ENCODE measurements around the gene VAPA. TPM values are rescaled to one million over a fixed set of nuclear protein-coding genes. Genes with fewer than 3 reads are reported as not detected.
A peak's percentile ranks its signal among the peaks of the same experiment; 100 is the strongest.

VAPA gene
- total RNA-seq, 3 donors from 2014 or later, result 240 to 333 (median 273) TPM

DNA sequence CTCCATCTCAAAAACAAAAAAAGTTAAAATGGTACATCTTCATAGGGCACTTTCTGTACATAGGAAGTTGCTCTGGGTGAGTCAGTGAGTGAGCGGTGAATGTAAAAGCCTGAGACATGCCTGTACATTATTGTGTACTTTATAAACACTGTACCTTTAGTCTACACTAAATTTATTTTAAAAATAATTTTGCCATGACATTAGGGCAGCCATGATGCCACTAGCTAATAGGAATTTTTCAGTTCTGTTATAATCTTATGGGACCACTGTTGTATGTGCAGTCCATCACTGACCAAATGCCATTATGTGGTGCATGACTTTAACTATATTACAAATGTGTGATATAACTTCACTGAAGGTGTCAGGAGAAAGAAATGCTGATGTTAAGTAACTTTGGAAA, 39.1 kb upstream of the VAPA start:
- Histone ChIP-seq H3K9me3 (no peaks in the 10 kb centered on the region), H3K36me3 (ENCODE audit: low read depth) (no peaks in the 10 kb centered on the region), H3K4me3 (no peak overlapping the region), H3K4me1 (ENCODE audit: low read depth) (peaks cover 5% of the 10 kb centered on the region)
- DNase-seq (no peak), ATAC-seq (no peak)
- intact Hi-C loops (cut with DNase I, micrococcal nuclease), result no loop called here
- TF ChIP-seq, protein P1, sequence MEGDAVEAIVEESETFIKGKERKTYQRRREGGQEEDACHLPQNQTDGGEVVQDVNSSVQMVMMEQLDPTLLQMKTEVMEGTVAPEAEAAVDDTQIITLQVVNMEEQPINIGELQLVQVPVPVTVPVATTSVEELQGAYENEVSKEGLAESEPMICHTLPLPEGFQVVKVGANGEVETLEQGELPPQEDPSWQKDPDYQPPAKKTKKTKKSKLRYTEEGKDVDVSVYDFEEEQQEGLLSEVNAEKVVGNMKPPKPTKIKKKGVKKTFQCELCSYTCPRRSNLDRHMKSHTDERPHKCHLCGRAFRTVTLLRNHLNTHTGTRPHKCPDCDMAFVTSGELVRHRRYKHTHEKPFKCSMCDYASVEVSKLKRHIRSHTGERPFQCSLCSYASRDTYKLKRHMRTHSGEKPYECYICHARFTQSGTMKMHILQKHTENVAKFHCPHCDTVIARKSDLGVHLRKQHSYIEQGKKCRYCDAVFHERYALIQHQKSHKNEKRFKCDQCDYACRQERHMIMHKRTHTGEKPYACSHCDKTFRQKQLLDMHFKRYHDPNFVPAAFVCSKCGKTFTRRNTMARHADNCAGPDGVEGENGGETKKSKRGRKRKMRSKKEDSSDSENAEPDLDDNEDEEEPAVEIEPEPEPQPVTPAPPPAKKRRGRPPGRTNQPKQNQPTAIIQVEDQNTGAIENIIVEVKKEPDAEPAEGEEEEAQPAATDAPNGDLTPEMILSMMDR (IDR thresholded peaks at IDR 0.05), result no peak

DNA sequence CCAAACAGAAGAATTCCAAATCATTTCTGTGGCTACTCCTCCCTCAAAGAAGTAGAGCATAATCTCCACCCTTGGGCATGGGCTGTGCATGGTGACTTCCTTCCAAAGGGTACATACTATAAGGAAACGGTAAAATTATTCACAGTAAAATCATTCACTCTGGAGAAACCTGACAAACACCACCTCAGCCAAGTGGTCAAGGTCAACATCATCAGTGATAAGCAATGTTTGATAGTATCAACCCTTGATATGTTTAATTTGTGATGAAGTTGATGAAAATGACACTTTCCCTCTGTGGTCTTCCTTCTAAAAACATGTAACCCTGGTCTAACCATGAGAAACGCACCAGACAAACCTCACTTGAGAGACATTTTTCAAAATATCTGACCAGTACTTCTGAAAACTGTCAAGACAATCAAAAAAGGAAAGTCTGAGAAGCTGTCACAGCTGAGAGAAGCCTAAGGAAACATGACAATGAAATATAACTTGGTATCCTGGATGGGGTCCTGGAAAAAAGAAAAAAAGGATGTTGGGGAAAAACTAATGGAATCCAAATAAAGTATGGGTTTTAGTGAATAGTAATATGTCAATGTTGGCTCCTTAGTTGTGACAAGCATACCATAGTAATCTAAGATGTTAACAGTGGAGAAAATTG, 37.5 kb upstream of the VAPA start:
- Histone ChIP-seq H3K9me3 (no peaks in the 10 kb centered on the region), H3K4me1 (ENCODE audit: low read depth) (no peaks in the 10 kb centered on the region), H3K4me3 (no peak overlapping the region), H3K36me3 (ENCODE audit: low read depth) (no peaks in the 10 kb centered on the region)
- intact Hi-C loops (cut with DNase I, micrococcal nuclease), result no loop called here
- ATAC-seq, result peak; percentile 61
- TF ChIP-seq, protein P1 (IDR thresholded peaks at IDR 0.05), result no peak
- no peak for DNase-seq

DNA sequence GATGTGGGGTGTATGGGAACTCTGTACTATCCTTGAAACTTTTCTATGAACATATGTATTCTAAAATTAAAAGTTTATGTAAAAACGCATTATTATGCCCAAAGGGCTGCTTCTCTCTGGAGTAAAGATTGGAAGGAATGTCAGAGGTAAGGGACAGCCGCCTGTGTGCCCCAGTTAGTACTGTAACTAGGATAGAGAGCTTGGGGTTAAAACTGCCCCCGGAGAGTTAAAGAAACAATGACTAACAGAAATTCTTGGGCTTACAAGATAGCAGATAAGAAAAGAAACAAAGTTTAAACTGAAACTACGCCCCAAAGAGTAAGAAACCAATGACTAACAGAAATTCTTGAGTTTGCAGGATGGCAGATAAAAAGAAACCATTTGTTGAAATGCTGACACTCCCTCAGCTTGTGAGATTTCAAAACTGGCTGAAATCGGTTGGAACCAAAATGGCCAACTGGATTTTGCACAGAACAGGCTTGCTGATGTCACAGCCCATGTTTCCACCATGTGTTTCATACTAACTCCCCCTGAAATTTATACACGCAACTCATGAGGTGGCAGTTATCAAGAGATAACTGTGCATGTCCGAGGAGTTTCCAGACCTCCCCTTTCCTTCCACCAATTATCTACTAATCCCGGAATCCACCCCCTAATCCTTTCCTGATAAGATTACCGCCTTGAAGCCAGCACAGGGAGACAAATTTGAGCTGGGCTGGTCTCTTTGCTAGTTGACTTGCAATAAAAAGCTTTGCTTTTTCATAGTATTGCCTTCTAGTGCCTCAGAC, 36.8 kb upstream of the VAPA start:
- H3K36me3 ChIP-seq (ENCODE audit: low read depth), result no peaks in the 10 kb centered on the region
- intact Hi-C loops (cut with DNase I, micrococcal nuclease), result no loop called here
- ATAC-seq (peak; percentile 47), DNase-seq (no peak)
- TF ChIP-seq, protein P1 (IDR thresholded peaks at IDR 0.05), result no peak
- H3K4me3 ChIP-seq, result no peak overlapping the region
- H3K9me3 ChIP-seq, result no peaks in the 10 kb centered on the region
- H3K4me1 ChIP-seq (ENCODE audit: low read depth), result no peaks in the 10 kb centered on the region

DNA sequence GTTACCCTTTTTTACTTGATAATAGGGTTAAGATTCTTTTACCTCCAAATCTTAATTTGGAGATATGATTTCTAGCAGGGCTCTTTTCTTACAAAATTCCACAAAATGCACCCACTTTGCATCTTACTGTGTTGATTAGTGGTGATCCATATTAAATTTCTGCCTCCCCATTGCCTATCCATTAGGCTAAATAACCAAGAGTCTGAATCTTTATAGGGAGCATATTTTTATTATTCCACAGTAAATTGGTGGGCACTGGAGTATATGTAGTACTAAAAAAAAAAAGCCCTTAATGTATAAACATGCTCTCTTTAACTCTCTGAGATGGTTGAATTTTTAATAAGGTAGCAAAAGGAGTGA, 36.2 kb upstream of the VAPA start:
- no peaks in the 10 kb centered on the region for H3K36me3 ChIP-seq (ENCODE audit: low read depth)
- intact Hi-C loops (cut with DNase I, micrococcal nuclease), result no loop called here
- H3K9me3 ChIP-seq, result no peaks in the 10 kb centered on the region
- H3K4me1 ChIP-seq (ENCODE audit: low read depth), result no peaks in the 10 kb centered on the region
- no peak for DNase-seq
- no peak overlapping the region for H3K4me3 ChIP-seq
- ATAC-seq, result no peak
- TF ChIP-seq, protein P1 (IDR thresholded peaks at IDR 0.05), result no peak

DNA sequence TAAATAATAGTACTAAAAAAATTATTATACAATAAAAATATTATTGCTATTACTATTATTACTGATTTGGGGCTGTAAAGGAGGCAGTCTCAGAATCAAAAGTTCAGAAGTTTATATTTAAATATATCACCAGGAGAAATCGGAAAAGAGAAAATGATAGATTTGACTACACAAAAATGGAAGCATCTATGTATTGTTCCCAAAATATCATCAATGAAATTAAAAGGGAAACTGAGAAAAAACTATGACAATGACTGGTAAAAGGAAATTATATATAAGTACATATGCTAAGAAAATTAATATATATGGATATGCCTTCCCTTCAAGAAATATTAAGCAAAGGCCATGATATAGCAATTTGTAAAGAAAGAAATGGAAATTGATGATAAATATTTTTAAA, 35.7 kb upstream of the VAPA start:
- Histone ChIP-seq H3K4me3 (no peak overlapping the region), H3K36me3 (ENCODE audit: low read depth) (no peaks in the 10 kb centered on the region), H3K4me1 (ENCODE audit: low read depth) (no peaks in the 10 kb centered on the region), H3K9me3 (no peaks in the 10 kb centered on the region)
- intact Hi-C loops (cut with DNase I, micrococcal nuclease), result no loop called here
- TF ChIP-seq, protein P1 (IDR thresholded peaks at IDR 0.05), result no peak
- no peak for DNase-seq
- ATAC-seq, result no peak

All from mucosa of descending colon (tissue), 3 donors.